GM18868 (cell line): ENCODE measurements around the gene TTC4.

Experiments used
- ATAC-seq: cut with Tn5 transposase; IDR thresholded peaks from one replicate; pipeline ENCODE4 v1.9.1; 2021; ENCODE audit warnings: mild to moderate bottlenecking, moderate library complexity; ENCODE audit not compliant: unreplicated experiment

The TTC4 gene

GRCh38 chr1:54715493-54716298 lies at the start of gene TTC4:
Gene TTC4, plus strand, starts transcription at chr1:54715861. Its CDS starts 48 bp downstream, at chr1:54715909.
- ATAC-seq, result peak; percentile 97

GRCh38 chr1:54666333-54666732 lies 49.3 kb upstream of the TTC4 start:
- no peak for ATAC-seq

- ATAC-seq, result no peak
Observed at GRCh38 chr1:54667797-54668196, 47.9 kb upstream of the TTC4 start.

GRCh38 chr1:54668567-54668966 lies 47.1 kb upstream of the TTC4 start:
- no peak for ATAC-seq

GRCh38 chr1:54671985-54672608 lies 43.6 kb upstream of the TTC4 start:
- ATAC-seq, result peak; percentile 61

- ATAC-seq, result no peak
Observed at GRCh38 chr1:54678776-54679643, 36.7 kb upstream of the TTC4 start.

- ATAC-seq, result no peak
Observed at GRCh38 chr1:54679706-54680105, 36.0 kb upstream of the TTC4 start.

GRCh38 chr1:54680387-54680786 lies 35.3 kb upstream of the TTC4 start:
- ATAC-seq, result no peak

GRCh38 chr1:54681358-54681757 lies 34.3 kb upstream of the TTC4 start:
- no peak for ATAC-seq

- ATAC-seq, result no peak
Observed at GRCh38 chr1:54683453-54683852, 32.2 kb upstream of the TTC4 start.

GRCh38 chr1:54685335-54685905 lies 30.2 kb upstream of the TTC4 start:
- ATAC-seq, result no peak

GRCh38 chr1:54686155-54686554 lies 29.5 kb upstream of the TTC4 start:
- no peak for ATAC-seq

- no peak for ATAC-seq
Observed at GRCh38 chr1:54694771-54695170, 20.9 kb upstream of the TTC4 start.

GRCh38 chr1:54695221-54695620 lies 20.4 kb upstream of the TTC4 start:
- ATAC-seq, result no peak

- no peak for ATAC-seq
Observed at GRCh38 chr1:54695764-54696163, 19.9 kb upstream of the TTC4 start.

- no peak for ATAC-seq
Observed at GRCh38 chr1:54696262-54696661, 19.4 kb upstream of the TTC4 start.

GRCh38 chr1:54697896-54698295 lies 17.8 kb upstream of the TTC4 start:
- ATAC-seq, result no peak

- ATAC-seq, result no peak
Observed at GRCh38 chr1:54698346-54698745, 17.3 kb upstream of the TTC4 start.

- ATAC-seq, result no peak
Observed at GRCh38 chr1:54699936-54700525, 15.6 kb upstream of the TTC4 start.

GRCh38 chr1:54701066-54701465 lies 14.6 kb upstream of the TTC4 start:
- no peak for ATAC-seq

GRCh38 chr1:54701996-54702395 lies 13.7 kb upstream of the TTC4 start:
- no peak for ATAC-seq
